ENCODE results near the gene PPM1B. TPM values are rescaled to one million over a fixed set of nuclear protein-coding genes. Genes with fewer than 3 reads are reported as not detected.

Gene PPM1B
- total and polyA plus RNA-seq, 2 experiments from 2014 or later: 112 to 134 TPM

- H3K27ac ChIP-seq (ENCODE audit: low read depth): peak overlapping the region; percentile 94
- H3K36me3 ChIP-seq (ENCODE audit: insufficient read depth): no peaks in the 10 kb centered on the region
- no peak for DNase-seq (ENCODE audit: low spot score)
- no peak overlapping the region for H2AFZ ChIP-seq
- peak overlapping the region; percentile 66 for H3K4me2 ChIP-seq
- ATAC-seq: no peak
- H3F3A ChIP-seq (replicated peaks; ENCODE audit: low read depth): peaks cover 10% of the 10 kb centered on the region; the same call in 1 of the 2 replicates
- H3K4me1 Mint-ChIP-seq: peaks cover 17% of the 10 kb centered on the region
- H3K4me3 ChIP-seq: peak overlapping the region; percentile 44
- H3K27me3 ChIP-seq (ENCODE audit: insufficient read depth): no peaks in the 10 kb centered on the region
- peaks cover 7% of the 10 kb centered on the region for H3K4me1 ChIP-seq (ENCODE audit: insufficient read depth)
- H3K4me3 Mint-ChIP-seq: peak overlapping the region; percentile 91
- H3K79me2 ChIP-seq (replicated peaks; ENCODE audit: insufficient read depth): peaks cover 37% of the 10 kb centered on the region
- peaks cover 35% of the 10 kb centered on the region for H3K9me3 Mint-ChIP-seq
- no peaks in the 10 kb centered on the region for H3K9me2 ChIP-seq (ENCODE audit: insufficient read depth)
- peaks cover 13% of the 10 kb centered on the region for H4K20me1 ChIP-seq (replicated peaks; ENCODE audit: insufficient read depth)
- TF ChIP-seq, protein P1, sequence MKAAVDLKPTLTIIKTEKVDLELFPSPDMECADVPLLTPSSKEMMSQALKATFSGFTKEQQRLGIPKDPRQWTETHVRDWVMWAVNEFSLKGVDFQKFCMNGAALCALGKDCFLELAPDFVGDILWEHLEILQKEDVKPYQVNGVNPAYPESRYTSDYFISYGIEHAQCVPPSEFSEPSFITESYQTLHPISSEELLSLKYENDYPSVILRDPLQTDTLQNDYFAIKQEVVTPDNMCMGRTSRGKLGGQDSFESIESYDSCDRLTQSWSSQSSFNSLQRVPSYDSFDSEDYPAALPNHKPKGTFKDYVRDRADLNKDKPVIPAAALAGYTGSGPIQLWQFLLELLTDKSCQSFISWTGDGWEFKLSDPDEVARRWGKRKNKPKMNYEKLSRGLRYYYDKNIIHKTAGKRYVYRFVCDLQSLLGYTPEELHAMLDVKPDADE (IDR thresholded peaks at IDR 0.05): no peak; the same call in 1 of the 2 replicates
- TF ChIP-seq EZH2phosphoT487 (IDR thresholded peaks at IDR 0.05; ENCODE audit: unreplicated experiment): no peak
- TF ChIP-seq, protein P2, sequence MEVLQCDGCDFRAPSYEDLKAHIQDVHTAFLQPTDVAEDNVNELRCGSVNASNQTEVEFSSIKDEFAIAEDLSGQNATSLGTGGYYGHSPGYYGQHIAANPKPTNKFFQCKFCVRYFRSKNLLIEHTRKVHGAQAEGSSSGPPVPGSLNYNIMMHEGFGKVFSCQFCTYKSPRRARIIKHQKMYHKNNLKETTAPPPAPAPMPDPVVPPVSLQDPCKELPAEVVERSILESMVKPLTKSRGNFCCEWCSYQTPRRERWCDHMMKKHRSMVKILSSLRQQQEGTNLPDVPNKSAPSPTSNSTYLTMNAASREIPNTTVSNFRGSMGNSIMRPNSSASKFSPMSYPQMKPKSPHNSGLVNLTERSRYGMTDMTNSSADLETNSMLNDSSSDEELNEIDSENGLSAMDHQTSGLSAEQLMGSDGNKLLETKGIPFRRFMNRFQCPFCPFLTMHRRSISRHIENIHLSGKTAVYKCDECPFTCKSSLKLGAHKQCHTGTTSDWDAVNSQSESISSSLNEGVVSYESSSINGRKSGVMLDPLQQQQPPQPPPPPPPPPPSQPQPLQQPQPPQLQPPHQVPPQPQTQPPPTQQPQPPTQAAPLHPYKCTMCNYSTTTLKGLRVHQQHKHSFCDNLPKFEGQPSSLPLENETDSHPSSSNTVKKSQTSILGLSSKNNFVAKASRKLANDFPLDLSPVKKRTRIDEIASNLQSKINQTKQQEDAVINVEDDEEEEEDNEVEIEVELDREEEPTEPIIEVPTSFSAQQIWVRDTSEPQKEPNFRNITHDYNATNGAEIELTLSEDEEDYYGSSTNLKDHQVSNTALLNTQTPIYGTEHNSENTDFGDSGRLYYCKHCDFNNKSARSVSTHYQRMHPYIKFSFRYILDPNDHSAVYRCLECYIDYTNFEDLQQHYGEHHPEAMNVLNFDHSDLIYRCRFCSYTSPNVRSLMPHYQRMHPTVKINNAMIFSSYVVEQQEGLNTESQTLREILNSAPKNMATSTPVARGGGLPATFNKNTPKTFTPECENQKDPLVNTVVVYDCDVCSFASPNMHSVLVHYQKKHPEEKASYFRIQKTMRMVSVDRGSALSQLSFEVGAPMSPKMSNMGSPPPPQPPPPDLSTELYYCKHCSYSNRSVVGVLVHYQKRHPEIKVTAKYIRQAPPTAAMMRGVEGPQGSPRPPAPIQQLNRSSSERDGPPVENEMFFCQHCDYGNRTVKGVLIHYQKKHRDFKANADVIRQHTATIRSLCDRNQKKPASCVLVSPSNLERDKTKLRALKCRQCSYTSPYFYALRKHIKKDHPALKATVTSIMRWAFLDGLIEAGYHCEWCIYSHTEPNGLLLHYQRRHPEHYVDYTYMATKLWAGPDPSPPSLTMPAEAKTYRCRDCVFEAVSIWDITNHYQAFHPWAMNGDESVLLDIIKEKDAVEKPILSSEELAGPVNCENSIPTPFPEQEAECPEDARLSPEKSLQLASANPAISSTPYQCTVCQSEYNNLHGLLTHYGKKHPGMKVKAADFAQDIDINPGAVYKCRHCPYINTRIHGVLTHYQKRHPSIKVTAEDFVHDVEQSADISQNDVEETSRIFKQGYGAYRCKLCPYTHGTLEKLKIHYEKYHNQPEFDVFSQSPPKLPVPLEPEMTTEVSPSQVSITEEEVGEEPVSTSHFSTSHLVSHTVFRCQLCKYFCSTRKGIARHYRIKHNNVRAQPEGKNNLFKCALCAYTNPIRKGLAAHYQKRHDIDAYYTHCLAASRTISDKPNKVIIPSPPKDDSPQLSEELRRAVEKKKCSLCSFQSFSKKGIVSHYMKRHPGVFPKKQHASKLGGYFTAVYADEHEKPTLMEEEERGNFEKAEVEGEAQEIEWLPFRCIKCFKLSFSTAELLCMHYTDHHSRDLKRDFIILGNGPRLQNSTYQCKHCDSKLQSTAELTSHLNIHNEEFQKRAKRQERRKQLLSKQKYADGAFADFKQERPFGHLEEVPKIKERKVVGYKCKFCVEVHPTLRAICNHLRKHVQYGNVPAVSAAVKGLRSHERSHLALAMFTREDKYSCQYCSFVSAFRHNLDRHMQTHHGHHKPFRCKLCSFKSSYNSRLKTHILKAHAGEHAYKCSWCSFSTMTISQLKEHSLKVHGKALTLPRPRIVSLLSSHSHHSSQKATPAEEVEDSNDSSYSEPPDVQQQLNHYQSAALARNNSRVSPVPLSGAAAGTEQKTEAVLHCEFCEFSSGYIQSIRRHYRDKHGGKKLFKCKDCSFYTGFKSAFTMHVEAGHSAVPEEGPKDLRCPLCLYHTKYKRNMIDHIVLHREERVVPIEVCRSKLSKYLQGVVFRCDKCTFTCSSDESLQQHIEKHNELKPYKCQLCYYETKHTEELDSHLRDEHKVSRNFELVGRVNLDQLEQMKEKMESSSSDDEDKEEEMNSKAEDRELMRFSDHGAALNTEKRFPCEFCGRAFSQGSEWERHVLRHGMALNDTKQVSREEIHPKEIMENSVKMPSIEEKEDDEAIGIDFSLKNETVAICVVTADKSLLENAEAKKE (CRISPR knock-in tag; IDR thresholded peaks at IDR 0.05): no peak
- TF ChIP-seq STAT1 (IDR thresholded peaks at IDR 0.05; ENCODE audit: unreplicated experiment): no peak
- no peak for TF ChIP-seq EZH2 (IDR thresholded peaks at IDR 0.05; ENCODE audit: low read depth, unreplicated experiment)
- no peak for TF ChIP-seq NANOG (IDR thresholded peaks at IDR 0.05; ENCODE audit: borderline replicate concordance)
- no peak for TF ChIP-seq CREB1 (CRISPR knock-in tag; IDR thresholded peaks at IDR 0.05; ENCODE audit: low read depth)
- TF ChIP-seq ZNF331 (CRISPR knock-in tag; IDR thresholded peaks at IDR 0.05; ENCODE audit: low read depth): no peak
- no peak for TF ChIP-seq ZNF114 (CRISPR knock-in tag; IDR thresholded peaks at IDR 0.05)
- TF ChIP-seq, protein P3, sequence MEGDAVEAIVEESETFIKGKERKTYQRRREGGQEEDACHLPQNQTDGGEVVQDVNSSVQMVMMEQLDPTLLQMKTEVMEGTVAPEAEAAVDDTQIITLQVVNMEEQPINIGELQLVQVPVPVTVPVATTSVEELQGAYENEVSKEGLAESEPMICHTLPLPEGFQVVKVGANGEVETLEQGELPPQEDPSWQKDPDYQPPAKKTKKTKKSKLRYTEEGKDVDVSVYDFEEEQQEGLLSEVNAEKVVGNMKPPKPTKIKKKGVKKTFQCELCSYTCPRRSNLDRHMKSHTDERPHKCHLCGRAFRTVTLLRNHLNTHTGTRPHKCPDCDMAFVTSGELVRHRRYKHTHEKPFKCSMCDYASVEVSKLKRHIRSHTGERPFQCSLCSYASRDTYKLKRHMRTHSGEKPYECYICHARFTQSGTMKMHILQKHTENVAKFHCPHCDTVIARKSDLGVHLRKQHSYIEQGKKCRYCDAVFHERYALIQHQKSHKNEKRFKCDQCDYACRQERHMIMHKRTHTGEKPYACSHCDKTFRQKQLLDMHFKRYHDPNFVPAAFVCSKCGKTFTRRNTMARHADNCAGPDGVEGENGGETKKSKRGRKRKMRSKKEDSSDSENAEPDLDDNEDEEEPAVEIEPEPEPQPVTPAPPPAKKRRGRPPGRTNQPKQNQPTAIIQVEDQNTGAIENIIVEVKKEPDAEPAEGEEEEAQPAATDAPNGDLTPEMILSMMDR (conservative IDR thresholded peaks at IDR 0.05; ENCODE audit: low read depth in 2 of 2): no peak
- TF ChIP-seq, protein P4, sequence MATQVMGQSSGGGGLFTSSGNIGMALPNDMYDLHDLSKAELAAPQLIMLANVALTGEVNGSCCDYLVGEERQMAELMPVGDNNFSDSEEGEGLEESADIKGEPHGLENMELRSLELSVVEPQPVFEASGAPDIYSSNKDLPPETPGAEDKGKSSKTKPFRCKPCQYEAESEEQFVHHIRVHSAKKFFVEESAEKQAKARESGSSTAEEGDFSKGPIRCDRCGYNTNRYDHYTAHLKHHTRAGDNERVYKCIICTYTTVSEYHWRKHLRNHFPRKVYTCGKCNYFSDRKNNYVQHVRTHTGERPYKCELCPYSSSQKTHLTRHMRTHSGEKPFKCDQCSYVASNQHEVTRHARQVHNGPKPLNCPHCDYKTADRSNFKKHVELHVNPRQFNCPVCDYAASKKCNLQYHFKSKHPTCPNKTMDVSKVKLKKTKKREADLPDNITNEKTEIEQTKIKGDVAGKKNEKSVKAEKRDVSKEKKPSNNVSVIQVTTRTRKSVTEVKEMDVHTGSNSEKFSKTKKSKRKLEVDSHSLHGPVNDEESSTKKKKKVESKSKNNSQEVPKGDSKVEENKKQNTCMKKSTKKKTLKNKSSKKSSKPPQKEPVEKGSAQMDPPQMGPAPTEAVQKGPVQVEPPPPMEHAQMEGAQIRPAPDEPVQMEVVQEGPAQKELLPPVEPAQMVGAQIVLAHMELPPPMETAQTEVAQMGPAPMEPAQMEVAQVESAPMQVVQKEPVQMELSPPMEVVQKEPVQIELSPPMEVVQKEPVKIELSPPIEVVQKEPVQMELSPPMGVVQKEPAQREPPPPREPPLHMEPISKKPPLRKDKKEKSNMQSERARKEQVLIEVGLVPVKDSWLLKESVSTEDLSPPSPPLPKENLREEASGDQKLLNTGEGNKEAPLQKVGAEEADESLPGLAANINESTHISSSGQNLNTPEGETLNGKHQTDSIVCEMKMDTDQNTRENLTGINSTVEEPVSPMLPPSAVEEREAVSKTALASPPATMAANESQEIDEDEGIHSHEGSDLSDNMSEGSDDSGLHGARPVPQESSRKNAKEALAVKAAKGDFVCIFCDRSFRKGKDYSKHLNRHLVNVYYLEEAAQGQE (IDR thresholded peaks at IDR 0.05; ENCODE audit: unreplicated experiment): no peak
- no peak for TF ChIP-seq POLR2AphosphoS5 (IDR thresholded peaks at IDR 0.05; ENCODE audit: low read depth)
- H3K27me3 Mint-ChIP-seq (ENCODE audit: insufficient read depth, low read depth, poor library complexity): peaks cover 12% of the 10 kb centered on the region
- peaks cover 42% of the 10 kb centered on the region for H3K36me3 Mint-ChIP-seq (ENCODE audit: low read depth)
- H3K27ac Mint-ChIP-seq: peak overlapping the region; percentile 99
These were observed 1.3 kb upstream of the PPM1B start for GRCh38 chr2:44167311-44167907.

Data from GM23338 (cell line).